ENCODE results near the gene SRSF5. TPM values are rescaled to one million over a fixed set of nuclear protein-coding genes. Genes with fewer than 3 reads are reported as not detected.

The SRSF5 gene
- total RNA-seq, 6 donors from 2014 or later: 238 to 1,033 (median 288) TPM

GRCh38 chr14:69818758-69819191, 51.8 kb downstream of the SRSF5 start:
- ATAC-seq (ENCODE audit: low FRiP score in 2 of 2): peak; percentile 76 to 88
- TF ChIP-seq POLR2A (IDR thresholded peaks at IDR 0.05) (no peak), CTCF (IDR thresholded peaks at IDR 0.05) (peak; percentile 77 to 87 (median 84))
- H3K4me3 ChIP-seq: no peak overlapping the region

GRCh38 chr14:69819607-69820006, 52.7 kb downstream of the SRSF5 start:
- DNase-seq (no peak), ATAC-seq (ENCODE audit: low FRiP score in 2 of 2) (no peak)
- 87 to 89% methylated on average over 6 to 8 of the region's 8 CpGs for WGBS, 2 donors
- no peaks in the 10 kb centered on the region for H3K4me1 ChIP-seq
- H3K27ac ChIP-seq: no peak overlapping the region
- H3K36me3 ChIP-seq: no peaks in the 10 kb centered on the region
- H3K4me3 ChIP-seq: no peak overlapping the region
- H3K9me3 ChIP-seq: no peaks in the 10 kb centered on the region
- H3K27me3 ChIP-seq: no peaks in the 10 kb centered on the region
- TF ChIP-seq POLR2A (IDR thresholded peaks at IDR 0.05): no peak
- no peak for TF ChIP-seq CTCF (IDR thresholded peaks at IDR 0.05)
- TF ChIP-seq EP300 (IDR thresholded peaks at IDR 0.05): no peak
- no peak for TF ChIP-seq POLR2AphosphoS5 (IDR thresholded peaks at IDR 0.05)

More at GRCh38 chr14:69818758-69819191, 51.8 kb downstream of the SRSF5 start:
- no peaks in the 10 kb centered on the region for H3K27me3 ChIP-seq
- DNase-seq: peak in 1 of 2 donors; percentile 27
- WGBS, 2 donors: 9 to 10% methylated on average over 11 of the region's 11 CpGs
- H3K36me3 ChIP-seq: no peaks in the 10 kb centered on the region
- no peak overlapping the region for H3K27ac ChIP-seq
- H3K4me1 ChIP-seq: no peaks in the 10 kb centered on the region
- no peaks in the 10 kb centered on the region for H3K9me3 ChIP-seq

- peaks cover 0 to 4% (median 0%) of the 10 kb centered on the region in 4 donors for H3K9me3 ChIP-seq
- 69 to 88% methylated on average over 2 of the region's 2 CpGs for WGBS, 2 donors
- no peak for TF ChIP-seq EP300 (IDR thresholded peaks at IDR 0.05)
- TF ChIP-seq POLR2A (IDR thresholded peaks at IDR 0.05): no peak
- no peak for TF ChIP-seq CTCF (IDR thresholded peaks at IDR 0.05)
- TF ChIP-seq POLR2AphosphoS5 (IDR thresholded peaks at IDR 0.05): no peak
- H3K4me1 ChIP-seq: no peaks in the 10 kb centered on the region
- no peaks in the 10 kb centered on the region for H3K36me3 ChIP-seq
- no peak overlapping the region for H3K27ac ChIP-seq
- no peak overlapping the region for H3K4me3 ChIP-seq
- H3K27me3 ChIP-seq: no peaks in the 10 kb centered on the region
- ATAC-seq (ENCODE audit: low FRiP score in 2 of 2): no peak
- no peak for DNase-seq
Measured at GRCh38 chr14:69820991-69821390, 54.0 kb downstream of the SRSF5 start.

Small RNA genes lying within 50 kb of the gene (small RNA-seq; reads per million reads assigned to genes)
- gene RF00614: 0 reads per million in 4 donors

Other genes starting within 250 kb of the SRSF5 start
- gene CCDC177, start 192.3 kb upstream of the SRSF5 start, total RNA-seq: not detected
- 10 to 100 TPM; 63.4 to 90.4 (median 81.6) TPM for gene SUSD6, start 155.5 kb upstream of the SRSF5 start, total RNA-seq
- gene SLC10A1, start 30.1 kb downstream of the SRSF5 start, total RNA-seq: not detected
- 1 to 10 TPM in 1 of 6 donors, under 1 TPM in 4, not detected in 1; 0.22 to 1.3 (median 0.61) TPM for gene SMOC1, start 112.3 kb downstream of the SRSF5 start, total RNA-seq